Smooth muscle cell (in vitro differentiated cells): ENCODE measurements around the gene PTPRH. TPM values are rescaled to one million over a fixed set of nuclear protein-coding genes. Genes with fewer than 3 reads are reported as not detected.

Source experiments
- DNase-seq: peaks from one replicate; lab custom pipeline; 2025; ENCODE audit not compliant: unreplicated experiment; lab: John Stamatoyannopoulos, UW
- H2AFZ ChIP-seq: fragments of 200-600 bp; sonication (generic); 2 replicates; pipeline ENCODE4 v1.6.0; 2016; ENCODE audit warnings: antibody characterized with exemption, low read depth, mild to moderate bottlenecking
- H3F3A ChIP-seq: fragments of 200-600 bp; sonication (generic); 2 replicates; pipeline ENCODE4 v1.6.0; 2017; ENCODE audit warnings: antibody characterized with exemption, low read depth
- H3K27ac ChIP-seq: fragments of 200-600 bp; sonication (generic); 2 replicates; pipeline ENCODE4 v1.5.1; 2016; ENCODE audit warnings: low read depth, mild to moderate bottlenecking
- H3K27me3 ChIP-seq: fragments of 200-600 bp; sonication (generic); 2 replicates; pipeline ENCODE4 v1.6.1; 2016; ENCODE audit warnings: low read depth, mild to moderate bottlenecking
- H3K36me3 ChIP-seq: fragments of 200-600 bp; sonication (generic); 2 replicates; pipeline ENCODE4 v1.5.1; 2016; ENCODE audit warnings: low read depth
- H3K4me1 ChIP-seq: fragments of 200-600 bp; sonication (generic); 2 replicates; pipeline ENCODE4 v1.5.1; 2016; ENCODE audit warnings: low read depth
- H3K4me2 ChIP-seq: fragments of 200-600 bp; sonication (generic); 2 replicates; pipeline ENCODE4 v1.6.0; 2016; ENCODE audit warnings: mild to moderate bottlenecking
- H3K4me3 ChIP-seq: fragments of 200-600 bp; sonication (generic); 2 replicates; pipeline ENCODE4 v1.5.1; 2016; ENCODE audit warnings: mild to moderate bottlenecking
- H3K79me2 ChIP-seq: fragments of 200-600 bp; sonication (generic); 2 replicates; pipeline ENCODE4 v1.6.0; 2016; ENCODE audit warnings: low read depth, mild to moderate bottlenecking
- H3K9ac ChIP-seq: fragments of 200-600 bp; sonication (generic); 2 replicates; pipeline ENCODE4 v1.6.0; 2016; ENCODE audit warnings: low read depth
- H3K9me3 ChIP-seq: fragments of 200-600 bp; sonication (generic); replicated peaks from 2 replicates; pipeline ENCODE4 v1.5.1; 2016; ENCODE audit warnings: low read depth
- H4K20me1 ChIP-seq: fragments of 200-600 bp; sonication (generic); 2 replicates; pipeline ENCODE4 v1.6.0; 2016; ENCODE audit warnings: low read depth
- WGBS: methylation state at CpG from one replicate; pipeline ENCODE4 v1.1.7; 2016; ENCODE audit warnings: low lambda C conversion rate; 5-methylcytosine and 5-hydroxymethylcytosine counted together
- polyA plus RNA-seq: library from polyadenylated mRNA; unstranded; fragments of >200 nt; fragmentation: Nextera tagmentation; extraction: Ambion mirVana; gene quantifications from 2 replicates; pipeline ENCODE4 v1.2.1, GENCODE V29; 2016
- total RNA-seq: library from RNA; depleted of rRNA; stranded (reverse); fragments of >200 nt; gene quantifications from 2 replicates; pipeline ENCODE4 v1.2.3, GENCODE V29; 2014
- TF ChIP-seq, protein P1 (sequence below): fragments of 200-600 bp; sonication (generic); IDR thresholded peaks from 2 replicates; pipeline ENCODE4 v1.5.1; 2017; ENCODE audit warnings: borderline replicate concordance, mild to moderate bottlenecking, antibody characterized with exemption; ENCODE audit not compliant: insufficient read depth, poor library complexity, severe bottlenecking

The PTPRH gene
- total and polyA plus RNA-seq, 2 experiments from 2014 or later: 0.18 TPM; not detected in 1

DNA sequence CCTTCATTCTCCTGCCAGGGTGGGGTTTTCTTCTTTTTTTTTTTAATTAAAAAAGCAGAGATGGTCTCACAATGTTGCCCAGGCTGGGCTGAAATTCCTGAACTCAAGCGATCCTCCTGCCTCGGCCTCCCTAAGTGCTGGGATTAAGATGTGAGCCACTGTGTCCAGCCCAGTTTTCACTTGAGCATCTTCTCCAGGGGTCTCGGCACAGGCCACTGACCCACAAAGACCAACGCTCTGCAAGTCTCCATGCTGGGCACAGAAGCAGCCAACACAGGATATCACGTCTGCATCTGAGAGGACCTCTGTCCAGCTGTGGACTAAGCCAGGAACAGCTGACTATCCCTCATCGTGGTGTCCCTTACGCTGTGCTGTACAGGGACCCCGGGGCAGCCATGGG is 28.7 kb upstream of the PTPRH start:
- TF ChIP-seq, protein P1, sequence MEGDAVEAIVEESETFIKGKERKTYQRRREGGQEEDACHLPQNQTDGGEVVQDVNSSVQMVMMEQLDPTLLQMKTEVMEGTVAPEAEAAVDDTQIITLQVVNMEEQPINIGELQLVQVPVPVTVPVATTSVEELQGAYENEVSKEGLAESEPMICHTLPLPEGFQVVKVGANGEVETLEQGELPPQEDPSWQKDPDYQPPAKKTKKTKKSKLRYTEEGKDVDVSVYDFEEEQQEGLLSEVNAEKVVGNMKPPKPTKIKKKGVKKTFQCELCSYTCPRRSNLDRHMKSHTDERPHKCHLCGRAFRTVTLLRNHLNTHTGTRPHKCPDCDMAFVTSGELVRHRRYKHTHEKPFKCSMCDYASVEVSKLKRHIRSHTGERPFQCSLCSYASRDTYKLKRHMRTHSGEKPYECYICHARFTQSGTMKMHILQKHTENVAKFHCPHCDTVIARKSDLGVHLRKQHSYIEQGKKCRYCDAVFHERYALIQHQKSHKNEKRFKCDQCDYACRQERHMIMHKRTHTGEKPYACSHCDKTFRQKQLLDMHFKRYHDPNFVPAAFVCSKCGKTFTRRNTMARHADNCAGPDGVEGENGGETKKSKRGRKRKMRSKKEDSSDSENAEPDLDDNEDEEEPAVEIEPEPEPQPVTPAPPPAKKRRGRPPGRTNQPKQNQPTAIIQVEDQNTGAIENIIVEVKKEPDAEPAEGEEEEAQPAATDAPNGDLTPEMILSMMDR: no peak
- DNase-seq: no peak
- Histone ChIP-seq H3F3A (no peaks in the 10 kb centered on the region), H3K9ac (no peak overlapping the region), H3K27me3 (no peaks in the 10 kb centered on the region), H3K4me3 (no peak overlapping the region), H2AFZ (no peak overlapping the region), H3K4me2 (no peak overlapping the region), H3K27ac (no peak overlapping the region), H3K4me1 (no peaks in the 10 kb centered on the region), H3K79me2 (no peaks in the 10 kb centered on the region), H4K20me1 (peaks cover 27% of the 10 kb centered on the region), H3K36me3 (no peaks in the 10 kb centered on the region), H3K9me3 (no peaks in the 10 kb centered on the region)
- 97% methylated on average over 8 of the region's 8 CpGs for WGBS

DNA sequence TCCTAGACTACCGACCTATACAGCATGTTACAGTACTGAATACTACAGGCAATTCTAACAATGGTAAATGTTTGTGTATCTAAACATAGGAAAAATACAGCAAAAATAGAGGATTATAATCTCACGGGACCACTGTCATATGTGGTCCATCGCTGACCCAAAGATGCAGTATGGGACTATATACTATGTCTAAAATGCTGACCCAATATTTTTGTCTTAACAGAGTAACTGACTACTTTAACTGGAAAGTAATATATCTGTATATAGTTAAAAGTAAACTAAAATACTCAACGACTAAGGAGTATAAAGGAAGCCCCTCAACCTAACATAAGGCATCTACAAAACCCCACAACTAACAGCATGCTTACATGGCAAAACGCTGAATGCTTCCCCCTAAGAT is 23.7 kb upstream of the PTPRH start:
- Histone ChIP-seq H2AFZ (no peak overlapping the region), H4K20me1 (peaks cover 38% of the 10 kb centered on the region), H3K4me2 (no peak overlapping the region), H3K9ac (no peak overlapping the region), H3F3A (no peaks in the 10 kb centered on the region), H3K9me3 (no peaks in the 10 kb centered on the region), H3K36me3 (no peaks in the 10 kb centered on the region), H3K4me3 (no peak overlapping the region), H3K27me3 (no peaks in the 10 kb centered on the region), H3K27ac (no peak overlapping the region), H3K79me2 (no peaks in the 10 kb centered on the region), H3K4me1 (no peaks in the 10 kb centered on the region)
- DNase-seq: no peak
- WGBS: 95% methylated on average over 5 of the region's 5 CpGs
- TF ChIP-seq, protein P1: no peak

DNA sequence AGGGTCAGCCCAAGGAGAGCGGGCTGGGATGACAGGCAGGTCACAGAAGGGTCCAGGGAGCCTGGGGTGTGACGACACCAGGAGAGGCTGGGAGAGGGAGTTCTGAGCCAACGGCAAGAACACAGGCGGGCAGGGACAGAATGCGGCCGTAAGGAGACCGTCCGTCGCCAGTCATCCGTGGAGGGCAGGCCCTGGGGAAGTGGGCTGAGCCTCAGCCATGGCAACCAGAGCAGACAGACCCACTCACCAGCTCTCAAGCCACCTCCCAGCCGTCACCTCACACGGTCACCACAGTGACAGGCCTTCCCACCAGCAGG is 22.9 kb upstream of the PTPRH start:
- Histone ChIP-seq H3K27me3 (no peaks in the 10 kb centered on the region), H3F3A (no peaks in the 10 kb centered on the region), H3K9ac (no peak overlapping the region)

More for the DNA sequence above, 22.9 kb upstream of the PTPRH start:
- Histone ChIP-seq H4K20me1 (peaks cover 39% of the 10 kb centered on the region), H3K4me2 (no peak overlapping the region), H3K36me3 (no peaks in the 10 kb centered on the region), H2AFZ (no peak overlapping the region), H3K79me2 (no peaks in the 10 kb centered on the region), H3K4me3 (no peak overlapping the region), H3K27ac (no peak overlapping the region), H3K9me3 (no peaks in the 10 kb centered on the region), H3K4me1 (no peaks in the 10 kb centered on the region)
- WGBS: 90% methylated on average over 12 of the region's 12 CpGs
- TF ChIP-seq, protein P1: no peak
- DNase-seq: no peak
